Measurements from ENCODE around the gene PLCXD1.

DNA sequence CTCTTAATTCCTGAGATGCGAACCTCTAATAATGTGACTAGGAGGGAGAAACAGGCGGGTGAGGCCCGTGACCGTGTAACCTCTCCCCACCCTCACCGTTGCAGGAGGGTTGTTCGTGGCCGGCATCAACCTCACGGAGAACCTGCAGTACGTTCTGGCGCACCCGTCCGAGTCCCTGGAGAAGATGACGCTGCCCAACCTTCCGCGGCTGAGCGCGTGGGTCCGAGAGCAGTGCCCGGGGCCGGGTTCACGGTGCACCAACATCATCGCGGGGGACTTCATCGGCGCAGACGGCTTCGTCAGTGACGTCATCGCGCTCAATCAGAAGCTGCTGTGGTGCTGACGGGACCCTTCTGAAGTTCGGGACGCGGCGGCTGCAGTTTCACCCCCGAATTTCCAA lies 17.8 kb downstream of the PLCXD1 start:
- no peak for TF ChIP-seq POLR2A (IDR thresholded peaks at IDR 0.05)
- TF ChIP-seq, protein P1, sequence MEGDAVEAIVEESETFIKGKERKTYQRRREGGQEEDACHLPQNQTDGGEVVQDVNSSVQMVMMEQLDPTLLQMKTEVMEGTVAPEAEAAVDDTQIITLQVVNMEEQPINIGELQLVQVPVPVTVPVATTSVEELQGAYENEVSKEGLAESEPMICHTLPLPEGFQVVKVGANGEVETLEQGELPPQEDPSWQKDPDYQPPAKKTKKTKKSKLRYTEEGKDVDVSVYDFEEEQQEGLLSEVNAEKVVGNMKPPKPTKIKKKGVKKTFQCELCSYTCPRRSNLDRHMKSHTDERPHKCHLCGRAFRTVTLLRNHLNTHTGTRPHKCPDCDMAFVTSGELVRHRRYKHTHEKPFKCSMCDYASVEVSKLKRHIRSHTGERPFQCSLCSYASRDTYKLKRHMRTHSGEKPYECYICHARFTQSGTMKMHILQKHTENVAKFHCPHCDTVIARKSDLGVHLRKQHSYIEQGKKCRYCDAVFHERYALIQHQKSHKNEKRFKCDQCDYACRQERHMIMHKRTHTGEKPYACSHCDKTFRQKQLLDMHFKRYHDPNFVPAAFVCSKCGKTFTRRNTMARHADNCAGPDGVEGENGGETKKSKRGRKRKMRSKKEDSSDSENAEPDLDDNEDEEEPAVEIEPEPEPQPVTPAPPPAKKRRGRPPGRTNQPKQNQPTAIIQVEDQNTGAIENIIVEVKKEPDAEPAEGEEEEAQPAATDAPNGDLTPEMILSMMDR (IDR thresholded peaks at IDR 0.05): no peak
